A549 treated with CORT108297 at 1 μM for 4 hours (cell line): ENCODE measurements around the gene PLA2G3. TPM values are rescaled to one million over a fixed set of nuclear protein-coding genes. Genes with fewer than 3 reads are reported as not detected.

ENCODE experiments used
- total RNA-seq: library from RNA; stranded (reverse); fragments of 200-300 nt; extraction: Qiagen RNA extraction; gene quantifications from 5 replicates; pipeline ENCODE4 v1.2.3, GENCODE V29; 2022

The PLA2G3 gene, protein sequence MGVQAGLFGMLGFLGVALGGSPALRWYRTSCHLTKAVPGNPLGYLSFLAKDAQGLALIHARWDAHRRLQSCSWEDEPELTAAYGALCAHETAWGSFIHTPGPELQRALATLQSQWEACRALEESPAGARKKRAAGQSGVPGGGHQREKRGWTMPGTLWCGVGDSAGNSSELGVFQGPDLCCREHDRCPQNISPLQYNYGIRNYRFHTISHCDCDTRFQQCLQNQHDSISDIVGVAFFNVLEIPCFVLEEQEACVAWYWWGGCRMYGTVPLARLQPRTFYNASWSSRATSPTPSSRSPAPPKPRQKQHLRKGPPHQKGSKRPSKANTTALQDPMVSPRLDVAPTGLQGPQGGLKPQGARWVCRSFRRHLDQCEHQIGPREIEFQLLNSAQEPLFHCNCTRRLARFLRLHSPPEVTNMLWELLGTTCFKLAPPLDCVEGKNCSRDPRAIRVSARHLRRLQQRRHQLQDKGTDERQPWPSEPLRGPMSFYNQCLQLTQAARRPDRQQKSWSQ
- not detected in 5 replicates for total RNA-seq

GRCh38 chr22:31139866-31140716 lies at the start of gene PLA2G3:
Gene PLA2G3, minus strand, starts transcription at chr22:31140508. Its CDS starts 154 bp downstream, at chr22:31140354.

GRCh38 chr22:31122532-31123291 lies 17.6 kb downstream of the PLA2G3 start, which contains the start of gene INPP5J:
Gene INPP5J, plus strand, starts transcription at chr22:31122966. Its CDS starts 49 bp downstream, at chr22:31123015.

GRCh38 chr22:31107178-31107893 lies 33.0 kb downstream of the PLA2G3 start, which contains the start of gene SELENOM:
Gene SELENOM, minus strand, starts transcription at chr22:31107568. Its CDS starts 63 bp downstream, at chr22:31107505.

Other genes starting within 250 kb of the PLA2G3 start
- gene MORC2, start 171.7 kb downstream of the PLA2G3 start, total RNA-seq = 13.0 to 15.6 TPM (median 15.2 TPM) in 5 replicates
- gene TUG1, start 171.2 kb downstream of the PLA2G3 start, total RNA-seq = 24.9 to 30.5 TPM (median 29.1 TPM) in 5 replicates
- gene SMTN, start 59.2 kb downstream of the PLA2G3 start, total RNA-seq = 27.3 to 33.2 TPM (median 30.1 TPM) in 5 replicates
- gene SELENOM, start 32.9 kb downstream of the PLA2G3 start, total RNA-seq = 56.8 to 79.9 TPM (median 72.3 TPM) in 5 replicates
- gene INPP5J, start 17.5 kb downstream of the PLA2G3 start, total RNA-seq = 0.50 to 0.78 TPM (median 0.72 TPM) in 5 replicates
- gene RNF185, start 19.7 kb upstream of the PLA2G3 start, total RNA-seq = 22.4 to 25.0 TPM (median 22.7 TPM) in 5 replicates
- gene LIMK2, start 71.8 kb upstream of the PLA2G3 start, total RNA-seq = 6.5 to 9.1 TPM (median 8.6 TPM) in 5 replicates
- gene PIK3IP1, start 152.0 kb upstream of the PLA2G3 start, total RNA-seq = 1.0 to 1.5 TPM (median 1.3 TPM) in 5 replicates
- 16.4 to 22.6 TPM (median 21.1 TPM) in 5 replicates for gene PATZ1, start 205.8 kb upstream of the PLA2G3 start, total RNA-seq